Dermis microvascular lymphatic vessel endothelial cell (primary cell): ENCODE data around the gene INHBA. TPM values are rescaled to one million over a fixed set of nuclear protein-coding genes. Genes with fewer than 3 reads are reported as not detected.

Source experiments
- DNase-seq, 2 donors: peaks; one replicate each; pipeline versions ENCODE4 v3.0.0 to v3.0.0-alpha.2; 2010; ENCODE audit warnings: low read depth in 2 of 2
- total RNA-seq: library from RNA; depleted of rRNA; stranded (reverse); fragments of >200 nt; gene quantifications from 2 replicates; pipeline ENCODE4 v1.2.1, GENCODE V29; 2014

Gene INHBA
- total RNA-seq, 1 donor from 2014 or later = 0.51 TPM

GRCh38 chr7:41711283-41712064 lies 8.6 kb upstream of the INHBA start:
- peak in 1 of 2 donors; percentile 64 for DNase-seq

DNA sequence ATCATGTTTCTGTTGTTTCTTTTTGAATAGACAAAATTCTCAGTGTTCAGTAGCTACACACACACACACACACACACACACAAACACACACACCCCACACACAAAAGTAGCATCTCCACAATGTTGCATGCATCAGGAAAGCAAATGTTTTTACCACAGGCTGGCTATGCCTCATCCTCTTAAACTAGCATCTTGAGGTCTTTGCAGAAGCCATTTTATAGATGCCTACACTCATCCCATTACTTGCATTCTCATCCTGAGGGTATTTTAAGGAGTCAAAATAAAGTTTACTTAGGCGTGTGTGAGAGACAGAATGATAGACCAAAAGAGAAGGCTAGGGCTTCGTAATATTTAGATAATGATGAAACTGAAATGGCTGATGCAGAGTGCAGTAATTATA lies 7.9 kb upstream of the INHBA start:
- DNase-seq = no peak

DNA sequence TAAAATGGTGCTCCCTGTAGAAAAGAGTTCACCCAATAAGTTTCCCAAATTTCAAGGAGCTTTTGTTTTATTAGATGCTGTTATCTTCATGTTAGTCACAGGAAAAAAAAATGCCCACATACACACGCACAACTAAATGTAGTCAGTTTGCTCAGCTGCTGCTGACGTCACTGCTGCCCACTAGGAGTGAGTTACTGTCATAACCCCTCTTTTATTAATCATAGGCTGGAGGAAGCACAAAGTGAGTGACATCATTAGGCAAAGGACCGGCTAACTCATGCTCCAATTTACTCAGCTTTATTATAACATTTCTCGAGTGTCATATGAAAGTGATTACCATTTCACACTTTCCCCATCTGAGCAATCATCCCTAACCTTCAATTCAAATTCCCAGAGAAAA lies 6.7 kb upstream of the INHBA start:
- DNase-seq = peak in 1 of 2 donors; percentile 46

DNA sequence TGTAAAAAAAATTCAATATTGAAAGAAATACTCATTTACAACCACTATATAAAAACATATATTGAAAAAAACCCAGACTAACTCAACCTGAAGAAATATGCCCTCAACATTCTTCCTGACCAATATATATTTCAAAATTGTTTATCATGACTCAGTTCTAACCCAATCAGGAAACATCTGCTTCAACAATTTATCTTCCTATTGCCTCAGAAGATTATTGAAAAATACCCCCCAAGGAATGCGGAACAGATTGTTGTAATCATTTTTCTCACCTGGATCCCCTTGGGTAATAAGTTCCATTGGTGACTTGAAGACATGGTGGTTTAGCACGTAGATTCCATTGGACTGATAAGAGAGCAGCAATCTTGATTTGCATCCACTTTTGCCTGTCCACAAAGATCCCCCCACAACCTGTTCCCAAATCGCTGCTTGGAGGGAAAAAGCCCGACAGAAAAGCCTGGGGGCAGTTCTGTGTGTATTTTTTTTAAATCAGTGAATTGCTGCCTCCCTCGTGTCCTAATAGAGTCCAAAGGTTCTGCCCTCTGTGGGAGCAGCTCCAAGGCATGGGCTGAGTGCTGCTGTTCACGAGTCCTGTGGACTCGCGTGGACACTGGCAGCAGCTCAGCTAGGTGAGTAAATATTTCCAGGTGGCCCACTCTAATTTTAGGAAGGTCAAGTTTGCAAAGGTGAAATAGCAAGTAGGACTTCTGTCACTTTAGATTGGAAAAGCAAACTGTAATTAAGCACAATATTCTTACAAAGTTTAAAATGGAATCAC lies 5.9 kb upstream of the INHBA start:
- DNase-seq = no peak

DNA sequence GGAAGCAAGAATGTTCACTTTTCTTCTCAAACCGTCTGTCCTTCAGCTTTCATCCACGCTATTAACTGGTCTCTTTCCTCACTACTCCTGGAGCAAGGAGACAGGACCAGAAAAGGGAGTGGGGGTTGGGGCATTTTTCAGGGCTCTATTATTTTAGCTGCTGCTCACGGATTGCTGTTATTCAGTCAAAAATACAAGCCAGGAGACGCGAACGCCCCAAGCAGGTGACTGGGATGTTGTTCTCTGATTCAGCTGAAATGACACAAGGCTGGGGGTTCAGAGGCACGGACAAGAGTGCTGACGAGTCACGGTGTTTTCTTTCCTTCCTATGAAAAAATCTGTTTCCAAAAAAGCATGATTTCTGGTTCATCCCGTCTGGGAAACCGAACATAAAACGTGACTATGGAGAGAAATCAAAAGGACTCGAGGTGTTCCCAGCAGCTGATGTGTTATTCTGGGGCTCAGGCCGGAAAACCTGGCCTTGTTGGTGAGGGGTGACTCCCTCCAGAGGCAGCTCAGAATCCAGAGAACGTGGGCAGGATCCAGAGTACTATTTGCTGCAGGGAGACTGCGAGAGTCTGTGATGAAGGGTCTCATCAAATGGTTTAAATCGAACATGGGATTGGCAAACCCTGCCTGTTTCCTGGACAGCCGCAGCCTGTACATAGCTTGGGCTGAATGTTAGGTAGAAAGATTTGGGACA lies 3.5 kb upstream of the INHBA start:
- DNase-seq = no peak

GRCh38 chr7:41705109-41705901 lies 2.4 kb upstream of the INHBA start:
- peak; percentile 30 to 90 for DNase-seq

- no peak for DNase-seq
Observed at GRCh38 chr7:41701068-41701941, 1.6 kb downstream of the INHBA start.

DNA sequence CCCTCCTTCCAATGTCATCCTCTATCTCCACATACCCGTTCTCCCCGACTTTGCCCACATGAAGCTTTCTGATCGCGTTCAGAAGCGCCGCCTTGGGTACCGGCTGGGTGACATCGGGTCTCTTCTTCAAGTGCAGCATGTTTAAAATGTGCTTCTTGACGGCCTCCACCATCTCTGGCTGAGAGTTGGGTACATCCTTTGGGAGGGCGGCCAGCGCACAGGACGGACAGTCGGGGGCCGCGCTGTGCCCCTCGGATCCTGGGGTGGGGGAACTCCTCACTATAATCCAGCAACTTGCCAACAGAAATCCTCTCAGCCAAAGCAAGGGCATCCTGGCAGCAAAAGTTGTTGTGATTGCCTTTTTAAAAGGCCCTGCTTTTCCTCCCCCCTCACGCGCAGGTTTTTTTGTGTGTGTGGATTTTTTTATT lies 2.8 kb downstream of the INHBA start:
- DNase-seq = no peak

DNA sequence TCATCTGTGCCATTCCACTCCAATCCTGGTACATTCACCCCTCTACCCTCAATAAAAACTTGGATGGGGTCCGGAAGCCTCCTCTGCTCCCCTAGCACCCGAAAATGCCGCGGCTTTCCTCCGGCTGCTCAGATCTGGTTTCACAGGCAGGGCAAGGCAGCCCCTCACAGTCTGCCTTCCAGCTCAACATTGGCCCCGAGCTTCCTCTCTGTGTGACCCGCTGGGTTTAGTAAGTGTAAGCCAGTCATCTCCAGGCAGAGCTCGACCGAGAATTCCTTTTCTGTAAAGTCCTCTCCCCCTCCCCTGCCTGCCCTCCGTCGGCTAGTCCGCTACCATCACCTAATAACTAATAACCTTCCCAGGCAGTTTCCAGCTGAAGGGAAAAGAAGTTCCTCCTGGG lies 3.4 kb downstream of the INHBA start:
- peak in 1 of 2 donors; percentile 59 for DNase-seq

- DNase-seq = peak in 1 of 2 donors; percentile 51
Observed at GRCh38 chr7:41698726-41699125, 4.2 kb downstream of the INHBA start.

GRCh38 chr7:41698114-41698513 lies 4.8 kb downstream of the INHBA start:
- DNase-seq = peak in 1 of 2 donors; percentile 84

GRCh38 chr7:41696323-41696916 lies 6.5 kb downstream of the INHBA start:
- DNase-seq = peak; percentile 47 to 93

DNA sequence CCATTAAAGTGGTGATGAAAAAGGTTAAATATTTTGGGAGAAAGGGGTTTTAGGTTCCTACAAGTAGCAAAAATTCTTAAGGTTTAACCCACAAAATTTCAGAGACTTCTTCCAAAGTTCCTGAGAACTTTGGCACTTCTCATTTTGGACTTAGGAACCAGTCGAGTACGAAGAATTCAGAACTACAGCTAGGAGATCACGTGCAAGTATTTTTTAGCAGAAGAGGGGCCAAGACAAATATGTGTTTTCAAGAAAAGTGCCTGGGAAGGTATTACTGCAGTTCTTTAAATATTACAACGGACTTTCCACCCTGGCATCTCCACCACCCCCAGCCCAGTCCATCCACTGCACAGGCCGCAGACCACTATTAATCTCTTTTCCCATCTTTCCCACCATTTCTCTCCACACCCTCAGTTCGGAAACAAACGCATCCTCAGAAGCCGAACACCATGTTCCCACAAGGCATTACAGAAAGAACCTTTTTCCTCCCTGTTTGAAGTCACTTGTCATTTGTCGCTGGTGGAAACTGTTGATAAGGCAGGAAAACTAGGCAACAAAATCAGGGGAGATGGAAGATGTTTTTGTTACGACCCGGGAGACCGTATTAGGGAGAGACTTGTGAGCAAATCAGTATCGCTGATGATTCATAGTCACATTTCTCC lies 7.1 kb downstream of the INHBA start:
- DNase-seq = peak in 1 of 2 donors; percentile 94

- DNase-seq = no peak
Observed at GRCh38 chr7:41694495-41694894, 8.4 kb downstream of the INHBA start.

DNA sequence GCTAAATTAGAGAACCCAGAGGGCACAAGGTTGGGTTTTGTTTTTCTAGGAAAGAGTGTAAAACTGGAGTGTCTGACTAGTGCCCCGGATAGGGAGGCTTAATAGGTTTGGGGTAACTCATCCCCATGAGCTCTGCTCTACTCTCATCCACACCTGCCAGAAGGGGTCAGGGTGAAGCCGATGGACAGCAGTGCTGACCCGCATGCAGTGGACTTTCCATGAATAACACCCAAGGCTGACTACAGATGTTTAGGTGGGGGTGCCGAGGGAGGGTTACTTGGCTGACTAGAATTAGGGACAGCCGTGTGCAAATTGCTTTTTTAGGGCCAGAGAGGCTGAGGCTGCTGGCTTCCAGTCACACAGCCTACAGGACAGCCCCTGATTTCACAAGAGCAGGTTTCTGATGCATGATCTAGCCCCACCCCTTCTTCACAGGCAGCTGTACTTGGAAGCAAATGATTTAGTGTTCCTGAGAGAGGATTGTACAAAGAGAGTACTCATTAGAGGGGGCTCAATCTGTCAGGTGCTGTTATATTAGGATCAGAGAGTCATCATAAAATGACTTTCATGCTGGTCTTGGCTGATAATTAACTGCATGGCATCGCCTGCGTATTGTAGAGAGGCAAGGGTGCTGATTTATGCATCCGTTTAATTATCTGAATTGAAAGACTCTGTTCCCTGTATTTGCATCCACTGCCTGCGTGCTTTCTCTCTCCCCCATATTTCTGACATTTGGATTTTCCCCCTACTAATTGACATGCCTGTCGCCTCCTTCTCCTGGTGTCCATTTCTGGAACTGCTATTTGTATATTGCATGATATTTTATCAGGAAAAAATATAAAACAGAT lies 9.5 kb downstream of the INHBA start:
- DNase-seq = no peak

GRCh38 chr7:41692251-41692650 lies 10.6 kb downstream of the INHBA start:
- DNase-seq = no peak

DNA sequence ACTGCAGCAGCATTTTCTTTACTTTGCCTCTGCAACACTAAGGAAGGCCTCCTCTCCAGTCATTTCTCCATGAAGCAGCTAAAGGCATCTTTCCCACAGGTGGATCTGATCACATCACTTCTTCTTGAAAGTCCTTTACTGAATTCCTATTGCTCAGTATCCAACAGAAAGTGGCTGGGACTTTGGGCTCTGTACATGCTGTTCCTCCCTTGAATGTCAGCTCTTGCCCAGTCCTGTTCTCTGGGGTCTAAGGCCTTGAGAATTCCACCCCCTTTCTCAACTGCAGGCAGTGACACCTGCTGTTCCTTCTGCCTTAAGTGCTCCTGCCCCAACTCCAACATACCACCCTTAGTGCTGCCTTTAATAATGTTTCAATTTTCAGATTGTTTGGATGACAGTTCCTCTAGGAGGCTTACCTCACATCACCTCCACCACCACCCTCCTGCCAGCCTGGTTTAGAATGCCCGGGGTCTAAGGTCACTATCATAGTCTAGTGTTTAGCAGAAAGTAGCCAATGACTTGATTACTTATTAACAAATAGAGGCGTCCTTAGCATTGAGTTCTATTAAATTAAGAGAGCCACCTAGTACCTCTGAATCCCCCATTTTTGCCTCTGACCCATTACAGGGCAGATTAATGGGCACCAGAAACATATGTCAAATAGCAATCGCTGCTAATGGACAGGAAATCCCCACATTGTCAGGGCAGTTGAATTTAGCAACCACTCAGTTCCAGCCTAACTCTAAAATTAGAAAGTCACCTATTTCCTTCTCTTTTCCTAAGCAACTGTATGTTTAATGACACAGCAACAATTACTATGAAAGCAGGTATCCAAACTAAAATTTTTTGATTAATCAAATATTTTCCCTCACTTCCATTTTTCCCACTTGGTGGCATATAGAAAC lies 11.4 kb downstream of the INHBA start:
- peak in 1 of 2 donors; percentile 41 for DNase-seq
